ENCODE measurements around the gene FOXG1.

Gene FOXG1

GRCh38 chr14:28766469-28766955 is at the start of gene FOXG1:
Gene FOXG1 (plus strand): TSS chr14:28766787. CDS start chr14:28767280, 493 bp downstream.
- no peak within 1 kb of the TSS for H3K27ac ChIP-seq
- DNase-seq (ENCODE audit: low read depth, low spot score), result no peak

GRCh38 chr14:28719130-28719529 is 47.5 kb upstream of the FOXG1 start:
- DNase-seq (ENCODE audit: low read depth, low spot score), result no peak

GRCh38 chr14:28731358-28731757 is 35.2 kb upstream of the FOXG1 start:
- no peak overlapping the region for H3K27ac ChIP-seq

More at GRCh38 chr14:28719130-28719529, 47.5 kb upstream of the FOXG1 start:
- H3K27ac ChIP-seq, result no peak overlapping the region

GRCh38 chr14:28742171-28742846 is 24.3 kb upstream of the FOXG1 start:
- peak overlapping the region; percentile 66 for H3K27ac ChIP-seq
- DNase-seq (ENCODE audit: low read depth, low spot score), result no peak

More at GRCh38 chr14:28731358-28731757, 35.2 kb upstream of the FOXG1 start:
- DNase-seq (ENCODE audit: low read depth, low spot score), result no peak

- peak overlapping the region; percentile 66 for H3K27ac ChIP-seq
- peak; percentile 60 for DNase-seq (ENCODE audit: low read depth, low spot score)
These were observed 22.5 kb upstream of the FOXG1 start for GRCh38 chr14:28744126-28744525.

GRCh38 chr14:28745176-28745575 is 21.4 kb upstream of the FOXG1 start:
- DNase-seq (ENCODE audit: low read depth, low spot score), result no peak

GRCh38 chr14:28746247-28746646 is 20.3 kb upstream of the FOXG1 start:
- DNase-seq (ENCODE audit: low read depth, low spot score), result no peak
- H3K27ac ChIP-seq, result no peak overlapping the region

More at GRCh38 chr14:28745176-28745575, 21.4 kb upstream of the FOXG1 start:
- H3K27ac ChIP-seq, result peak overlapping the region; percentile 66

GRCh38 chr14:28751467-28752058 is 15.0 kb upstream of the FOXG1 start:
- no peak overlapping the region for H3K27ac ChIP-seq
- DNase-seq (ENCODE audit: low read depth, low spot score), result no peak

- no peak overlapping the region for H3K27ac ChIP-seq
- no peak for DNase-seq (ENCODE audit: low read depth, low spot score)
These were observed 12.2 kb upstream of the FOXG1 start for GRCh38 chr14:28754209-28754985.

- DNase-seq (ENCODE audit: low read depth, low spot score), result no peak
- no peak overlapping the region for H3K27ac ChIP-seq
These were observed 11.3 kb upstream of the FOXG1 start for GRCh38 chr14:28755198-28755815.

GRCh38 chr14:28755884-28756268 is 10.7 kb upstream of the FOXG1 start:
- no peak overlapping the region for H3K27ac ChIP-seq
- DNase-seq (ENCODE audit: low read depth, low spot score), result no peak

GRCh38 chr14:28756269-28756883 is 10.2 kb upstream of the FOXG1 start:
- no peak for DNase-seq (ENCODE audit: low read depth, low spot score)
- H3K27ac ChIP-seq, result no peak overlapping the region

GRCh38 chr14:28756884-28757570 is 9.6 kb upstream of the FOXG1 start:
- DNase-seq (ENCODE audit: low read depth, low spot score), result no peak
- no peak overlapping the region for H3K27ac ChIP-seq

- no peak for DNase-seq (ENCODE audit: low read depth, low spot score)
- no peak overlapping the region for H3K27ac ChIP-seq
These were observed 8.8 kb upstream of the FOXG1 start for GRCh38 chr14:28757786-28758185.

- no peak for DNase-seq (ENCODE audit: low read depth, low spot score)
- H3K27ac ChIP-seq, result no peak overlapping the region
These were observed 8.2 kb upstream of the FOXG1 start for GRCh38 chr14:28758253-28758884.

GRCh38 chr14:28758885-28759652 is 7.5 kb upstream of the FOXG1 start:
- no peak for DNase-seq (ENCODE audit: low read depth, low spot score)
- H3K27ac ChIP-seq, result no peak overlapping the region

- H3K27ac ChIP-seq, result no peak overlapping the region
These were observed 6.8 kb upstream of the FOXG1 start for GRCh38 chr14:28759653-28760313.

GRCh38 chr14:28760431-28760996 is 6.1 kb upstream of the FOXG1 start:
- no peak for DNase-seq (ENCODE audit: low read depth, low spot score)

More at GRCh38 chr14:28759653-28760313, 6.8 kb upstream of the FOXG1 start:
- DNase-seq (ENCODE audit: low read depth, low spot score), result no peak

More at GRCh38 chr14:28760431-28760996, 6.1 kb upstream of the FOXG1 start:
- H3K27ac ChIP-seq, result no peak overlapping the region

Measured in epithelial cell of prostate (primary cell).